ENCODE data around the gene ATF6.
"Not testable (repeated sequence)": the region's sequence is repeated elsewhere in the genome, so short reads cannot be mapped to it uniquely, and the experiment has no call there.

ATF6 gene

DNA sequence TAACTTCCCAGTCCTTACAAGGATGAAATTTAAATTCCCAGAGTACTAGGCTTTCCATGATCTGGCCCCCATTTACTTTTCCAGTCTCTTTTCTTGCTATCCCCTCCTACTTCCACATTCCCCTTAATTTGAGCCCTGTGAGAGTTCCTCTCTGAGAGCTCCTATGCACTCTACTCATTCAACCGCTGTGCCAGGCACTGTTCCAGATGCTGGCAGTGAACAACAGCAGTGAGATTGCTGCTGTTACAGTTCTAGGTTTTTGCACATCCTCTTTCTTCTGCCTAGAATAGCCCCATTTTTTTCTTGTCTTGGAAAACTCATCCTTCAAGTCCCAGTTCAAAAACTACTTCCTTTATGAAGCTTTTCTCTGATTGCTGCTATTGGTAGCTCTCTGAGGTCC is 18.8 kb downstream of the ATF6 start:
- no peak for DNase-seq

DNA sequence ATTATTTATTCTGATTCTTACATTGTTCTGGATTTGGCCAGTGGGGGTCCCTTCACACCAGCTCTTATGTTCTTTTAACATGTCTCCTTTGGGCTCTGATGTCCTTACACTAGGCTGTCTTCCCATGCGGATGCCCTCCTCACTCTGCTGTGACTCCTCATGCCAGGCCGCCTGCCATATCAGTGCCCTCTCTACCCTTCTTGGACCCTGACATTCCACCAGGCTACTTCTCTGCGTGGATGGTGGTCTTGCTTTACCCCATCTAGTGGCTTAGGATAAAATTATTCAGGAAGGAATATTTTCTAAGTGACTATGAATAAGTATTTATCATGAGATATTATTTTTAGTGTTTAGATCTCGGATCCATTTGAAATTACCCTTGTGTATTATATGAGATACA is 21.2 kb downstream of the ATF6 start:
- DNase-seq, result no peak

DNA sequence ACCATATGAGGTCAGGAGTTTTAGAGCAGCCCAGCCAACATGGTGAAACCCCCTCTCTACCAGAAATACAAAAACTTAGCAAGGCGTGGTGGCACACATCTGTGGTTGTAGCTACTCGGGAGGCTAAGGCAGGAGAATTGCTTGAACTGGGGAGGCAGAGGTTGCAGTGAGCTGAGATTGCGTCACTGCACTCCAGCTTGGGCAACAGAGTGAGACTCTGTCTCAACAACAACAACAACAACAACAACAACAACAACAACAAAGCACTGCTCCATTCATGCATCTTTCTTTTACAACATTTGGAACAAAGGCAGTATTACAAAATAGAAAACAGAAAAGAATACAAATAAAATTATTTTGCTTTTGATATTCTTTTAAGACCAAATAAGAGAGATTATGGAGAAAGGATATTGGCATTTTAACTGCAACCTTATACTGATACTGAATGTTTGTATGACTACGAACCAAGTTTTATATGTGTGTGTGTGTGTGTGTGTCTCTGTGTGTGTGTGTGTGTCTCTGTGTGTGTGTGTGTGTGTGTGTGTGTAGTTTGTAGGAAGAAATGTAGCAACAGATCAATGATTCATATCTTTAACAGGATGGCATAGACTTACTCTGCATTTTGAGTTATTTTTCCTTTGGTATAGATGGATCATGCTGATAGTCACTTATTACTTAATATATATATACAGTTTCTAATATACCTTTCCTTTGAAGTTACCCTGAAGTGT is 24.6 kb downstream of the ATF6 start:
- DNase-seq, result no peak

DNA sequence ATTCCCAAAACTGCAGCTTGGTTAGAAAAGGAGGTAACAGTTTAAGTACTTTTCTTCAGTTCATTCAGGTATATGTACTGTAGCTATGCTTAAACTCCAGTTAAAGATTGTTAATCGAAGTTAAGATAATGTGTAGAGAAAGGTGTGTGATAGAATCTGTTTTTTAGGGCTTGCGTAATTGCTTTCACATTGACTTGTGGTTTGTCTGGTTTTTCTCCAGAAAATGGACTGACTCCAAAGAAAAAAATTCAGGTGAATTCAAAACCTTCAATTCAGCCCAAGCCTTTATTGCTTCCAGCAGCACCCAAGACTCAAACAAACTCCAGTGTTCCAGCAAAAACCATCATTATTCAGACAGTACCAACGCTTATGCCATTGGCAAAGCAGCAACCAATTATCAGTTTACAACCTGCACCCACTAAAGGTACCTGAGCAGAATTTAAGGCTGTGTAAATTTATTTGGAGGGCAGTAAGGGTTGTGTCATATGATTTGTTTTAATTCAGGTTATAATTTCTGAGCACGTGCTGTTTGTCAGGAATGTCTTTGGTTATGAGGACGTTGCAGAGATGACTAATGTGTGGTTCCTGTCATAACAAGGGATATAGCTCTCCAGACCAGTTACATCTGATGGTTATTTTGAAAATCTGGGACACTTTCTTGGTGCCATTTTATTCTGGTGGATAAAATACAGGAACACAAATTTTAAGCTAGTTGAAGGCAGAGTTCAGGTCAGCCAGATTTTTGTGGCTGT is 26.0 kb downstream of the ATF6 start:
- no peak for DNase-seq

DNA sequence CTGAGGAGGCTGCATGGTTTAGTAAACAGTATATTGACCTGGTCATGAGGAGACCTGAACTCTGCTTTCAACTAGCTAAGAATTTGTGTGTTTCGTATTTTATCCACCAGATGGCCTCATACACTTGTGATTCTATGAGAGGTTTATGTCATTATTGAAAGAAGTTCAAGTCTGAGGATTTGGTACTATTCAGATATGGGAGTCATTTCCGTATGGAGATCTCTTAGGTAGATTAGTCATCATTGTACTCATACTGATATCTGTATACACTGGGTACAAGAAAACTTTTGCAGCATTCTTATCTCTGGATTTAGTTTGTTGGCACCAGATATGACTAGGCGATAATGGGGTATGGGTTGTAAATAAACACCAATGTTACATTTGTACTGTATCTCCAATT is 26.6 kb downstream of the ATF6 start:
- DNase-seq, result peak; percentile 70

DNA sequence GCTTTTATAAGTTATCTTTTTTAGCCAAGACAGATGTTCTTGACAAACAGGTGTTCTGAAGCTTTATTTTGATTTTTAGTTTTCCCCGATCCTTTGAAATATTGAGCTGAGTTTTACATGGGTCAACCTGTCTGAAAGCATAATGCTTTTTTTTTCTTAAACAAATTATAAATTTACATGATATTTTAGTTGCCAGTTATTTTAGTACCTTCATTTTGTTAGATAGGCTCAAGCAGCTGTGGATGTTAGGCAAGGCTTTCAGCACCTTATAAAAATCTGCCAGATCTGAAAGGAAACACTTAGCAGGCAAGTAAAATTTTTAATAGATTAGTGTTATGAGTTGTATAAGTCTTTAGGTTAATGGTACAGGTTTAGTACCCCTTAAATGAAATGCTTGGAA is 33.7 kb downstream of the ATF6 start:
- no peak for DNase-seq

DNA sequence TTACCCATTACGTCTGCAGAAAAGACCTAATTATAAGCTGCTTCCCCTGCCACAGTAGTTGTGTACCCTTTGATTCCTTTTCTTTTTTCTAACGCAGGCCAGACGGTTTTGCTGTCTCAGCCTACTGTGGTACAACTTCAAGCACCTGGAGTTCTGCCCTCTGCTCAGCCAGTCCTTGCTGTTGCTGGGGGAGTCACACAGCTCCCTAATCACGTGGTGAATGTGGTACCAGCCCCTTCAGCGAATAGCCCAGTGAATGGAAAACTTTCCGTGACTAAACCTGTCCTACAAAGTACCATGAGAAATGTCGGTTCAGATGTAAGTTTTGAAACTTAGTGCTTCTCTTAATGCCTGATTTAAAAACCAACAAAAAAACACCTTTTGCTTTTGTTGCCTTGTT is 35.8 kb downstream of the ATF6 start:
- DNase-seq, result no peak

DNA sequence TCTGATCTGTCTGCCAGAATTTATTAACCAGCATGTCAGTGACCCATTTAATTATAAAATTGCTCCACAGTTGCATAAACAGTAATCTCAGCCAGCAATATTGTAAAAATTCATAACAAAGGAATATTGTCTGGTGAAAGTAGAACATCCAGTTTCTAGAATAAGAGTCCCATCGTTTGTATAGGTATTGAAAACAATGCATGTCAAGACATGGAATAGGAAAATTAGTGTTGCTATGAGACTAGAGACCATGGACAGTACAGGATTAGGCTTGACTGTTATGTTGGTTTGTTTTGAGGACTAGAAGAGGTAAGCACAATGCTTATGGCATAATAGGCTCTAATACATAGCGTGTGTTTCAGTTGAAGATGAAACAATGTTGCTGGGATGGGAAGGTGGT is 37.1 kb downstream of the ATF6 start:
- DNase-seq, result no peak

DNA sequence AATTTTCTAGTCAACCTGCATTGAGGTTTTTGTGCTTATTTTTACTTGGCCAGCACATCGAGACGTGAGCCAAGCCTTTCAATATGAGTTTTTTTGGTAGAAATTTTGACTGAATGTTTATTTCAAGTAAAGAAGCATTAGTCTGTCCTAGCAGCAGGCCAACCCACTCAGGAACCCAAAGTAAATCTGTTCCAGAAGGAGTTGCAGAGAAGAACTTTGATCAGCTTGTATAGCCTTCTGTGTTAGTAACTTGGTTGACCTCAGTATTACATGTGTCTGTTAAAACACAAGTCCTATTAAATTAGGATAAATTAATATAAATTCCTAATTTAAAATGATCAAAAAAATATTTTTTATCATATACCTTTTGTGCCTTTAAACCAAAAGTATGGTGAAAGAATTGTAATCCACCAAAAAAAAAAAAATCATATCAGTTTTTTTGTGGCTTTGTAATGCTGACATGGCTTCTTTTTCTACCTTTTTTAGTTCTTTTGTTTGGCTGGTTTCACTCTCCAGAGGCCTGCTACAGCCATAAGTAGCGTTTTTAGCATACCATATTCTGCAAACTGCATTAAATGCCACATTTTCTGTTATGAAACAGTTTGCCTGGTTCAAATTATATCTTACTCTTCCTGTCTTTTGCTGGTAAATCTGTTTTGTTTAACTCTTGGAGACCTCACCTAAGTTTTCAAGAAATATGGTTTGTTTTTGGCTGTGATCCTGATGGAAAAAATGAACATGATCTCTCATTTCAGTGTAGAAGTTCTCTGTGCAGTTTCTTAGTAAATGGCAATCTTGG is 39.5 kb downstream of the ATF6 start:
- DNase-seq, result no peak

DNA sequence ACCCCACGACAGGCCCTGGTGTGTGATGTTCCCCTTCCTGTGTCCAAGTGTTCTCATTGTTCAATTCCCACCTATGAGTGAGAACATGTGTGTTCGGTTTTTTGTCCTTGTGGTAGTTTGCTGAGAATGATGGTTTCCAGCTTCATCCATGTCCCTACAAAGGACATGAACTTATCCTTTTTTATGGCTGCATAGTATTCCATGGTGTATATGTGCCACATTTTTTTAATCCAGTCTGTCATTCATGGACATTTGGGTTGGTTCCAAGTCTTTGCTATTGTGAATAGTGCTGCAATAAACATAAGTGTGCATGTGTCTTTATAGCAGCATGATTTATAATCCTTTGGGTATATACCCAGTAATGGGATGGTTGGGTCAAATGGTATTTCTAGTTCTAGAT is 43.1 kb downstream of the ATF6 start:
- DNase-seq, result not testable (repeated sequence)

DNA sequence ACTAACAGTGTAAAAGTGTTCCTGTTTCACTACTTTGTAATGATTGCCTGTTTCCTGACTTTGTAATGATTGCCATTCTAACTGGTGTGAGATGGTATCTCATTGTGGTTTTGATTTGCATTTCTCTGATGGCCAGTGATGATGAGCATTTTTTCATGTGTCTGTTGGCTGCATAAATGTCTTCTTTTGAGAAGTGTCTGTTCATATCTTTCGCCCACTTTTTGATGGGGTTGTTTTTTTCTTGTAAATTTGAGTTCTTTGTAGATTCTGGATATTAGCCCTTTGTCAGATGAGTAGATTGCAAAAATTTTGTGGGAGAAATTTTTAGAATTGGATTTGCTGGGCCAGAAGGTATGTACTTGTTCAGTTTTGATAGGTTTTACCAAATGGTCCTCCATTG is 43.5 kb downstream of the ATF6 start:
- not testable (repeated sequence) for DNase-seq

DNA sequence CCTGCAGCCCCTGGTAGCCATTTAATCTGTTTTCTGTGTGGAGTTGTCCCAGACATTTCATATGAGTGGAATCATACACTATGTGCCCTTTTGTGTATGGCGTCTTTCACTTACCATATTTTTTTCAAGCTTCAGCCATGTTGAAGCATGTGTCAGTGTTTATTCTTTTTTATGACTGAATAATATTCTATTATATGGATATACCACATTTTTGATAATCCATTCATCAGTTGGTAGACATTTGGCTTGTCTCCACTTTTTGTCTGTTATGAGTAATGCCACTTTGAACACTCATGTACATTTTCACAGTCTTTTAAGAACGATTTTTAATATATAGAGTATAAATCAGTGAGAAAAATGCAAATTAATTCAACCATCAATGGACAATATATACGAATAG is 44.7 kb downstream of the ATF6 start:
- no peak for DNase-seq

DNA sequence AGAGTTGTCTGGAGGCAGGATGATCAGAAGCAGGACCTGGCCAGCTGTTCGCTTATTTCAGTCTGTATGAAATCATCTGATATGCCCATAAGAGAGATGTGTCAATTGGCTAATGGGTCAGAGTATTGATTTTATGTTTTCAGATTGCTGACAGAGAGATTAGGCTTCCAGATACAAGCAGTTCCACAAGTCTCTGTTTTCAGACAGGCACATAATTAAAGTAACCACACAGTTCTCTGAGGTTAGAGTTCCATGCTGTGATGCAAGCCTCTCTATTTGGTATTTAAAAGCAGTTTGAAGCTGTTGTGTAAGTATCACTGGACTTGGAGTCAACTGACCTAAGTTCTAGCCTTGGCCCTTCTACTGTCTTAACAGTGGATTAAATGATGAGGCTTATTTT is 50.1 kb downstream of the ATF6 start:
- no peak for DNase-seq

DNA sequence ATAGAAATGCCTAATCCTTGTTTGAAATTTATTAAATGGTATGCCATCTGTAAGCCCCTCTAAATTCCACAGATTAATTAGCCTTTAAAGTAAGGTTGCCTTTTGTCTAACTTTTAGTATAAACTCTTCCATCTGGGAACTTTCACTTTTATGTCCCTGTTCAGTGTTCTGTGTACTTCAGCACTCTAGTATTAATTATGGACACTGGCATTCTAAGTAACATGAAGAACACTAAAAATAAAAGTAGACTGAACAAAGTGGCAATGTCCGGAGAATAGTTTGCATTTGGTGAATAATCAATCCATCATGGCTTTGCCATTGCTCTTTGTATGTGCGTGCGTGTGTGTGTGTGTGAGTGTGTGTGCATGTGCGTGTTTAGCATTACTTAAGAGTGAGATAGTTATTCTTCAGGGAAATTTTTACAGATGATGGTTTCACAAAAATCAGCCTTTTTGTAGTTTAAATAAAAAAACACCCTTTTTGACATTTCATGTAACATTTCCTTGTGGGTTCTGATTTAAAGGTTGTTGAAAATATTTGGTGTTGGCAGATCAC is 51.1 kb downstream of the ATF6 start:
- no peak for DNase-seq

DNA sequence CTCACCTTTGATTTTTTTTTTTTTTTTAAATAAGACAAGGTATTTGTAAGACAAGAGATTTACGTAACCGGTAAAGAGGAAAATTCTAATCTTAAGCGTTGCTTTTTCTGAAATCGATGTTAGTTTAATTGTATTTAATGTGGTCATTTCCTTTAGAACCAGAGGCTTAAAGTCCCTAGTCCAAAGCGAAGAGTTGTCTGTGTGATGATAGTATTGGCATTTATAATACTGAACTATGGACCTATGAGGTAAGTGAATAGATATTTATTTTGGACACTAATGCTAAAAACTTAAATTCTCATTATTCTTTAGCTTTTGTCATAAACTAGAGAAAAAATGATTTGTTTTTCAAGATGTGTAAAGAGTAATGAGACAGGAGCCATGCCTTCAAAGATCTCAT is 54.8 kb downstream of the ATF6 start:
- no peak for DNase-seq

DNA sequence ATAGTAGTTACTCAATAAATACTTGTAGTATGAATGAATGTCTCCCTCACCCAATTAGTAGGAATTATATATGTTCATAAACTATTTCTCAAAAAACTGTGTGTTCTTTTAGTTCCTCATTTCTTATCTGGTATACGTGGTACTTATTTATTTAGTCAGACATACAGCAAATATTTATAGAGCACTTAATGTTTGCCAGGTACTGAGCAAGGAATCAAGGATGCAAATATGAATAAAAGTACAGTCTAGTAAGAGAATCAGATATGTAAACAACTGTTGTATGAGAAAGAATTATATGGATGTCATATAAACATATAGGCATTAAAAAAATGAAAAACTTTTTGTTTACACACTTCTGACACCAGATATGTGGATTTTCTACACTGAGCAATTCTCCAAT is 58.5 kb downstream of the ATF6 start:
- no peak for DNase-seq

DNA sequence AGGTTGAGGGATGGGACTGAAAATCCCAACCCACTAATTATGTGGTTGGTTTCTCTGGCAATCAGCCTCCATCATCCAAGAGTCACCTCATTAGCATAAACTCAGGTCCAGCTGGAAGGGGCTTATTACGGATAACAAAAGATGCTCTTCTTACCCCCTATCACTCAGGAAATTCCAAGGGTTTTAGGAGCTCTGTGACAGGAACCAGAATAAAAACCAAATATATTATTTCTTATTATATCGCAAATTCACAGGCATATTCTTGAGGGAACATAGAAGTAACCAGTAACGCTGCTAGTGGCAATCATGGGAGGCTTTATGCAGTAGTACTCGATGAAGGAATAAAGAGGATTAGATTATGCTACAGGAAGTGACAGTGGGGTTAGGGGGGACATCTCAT is 59.7 kb downstream of the ATF6 start:
- DNase-seq, result no peak

DNA sequence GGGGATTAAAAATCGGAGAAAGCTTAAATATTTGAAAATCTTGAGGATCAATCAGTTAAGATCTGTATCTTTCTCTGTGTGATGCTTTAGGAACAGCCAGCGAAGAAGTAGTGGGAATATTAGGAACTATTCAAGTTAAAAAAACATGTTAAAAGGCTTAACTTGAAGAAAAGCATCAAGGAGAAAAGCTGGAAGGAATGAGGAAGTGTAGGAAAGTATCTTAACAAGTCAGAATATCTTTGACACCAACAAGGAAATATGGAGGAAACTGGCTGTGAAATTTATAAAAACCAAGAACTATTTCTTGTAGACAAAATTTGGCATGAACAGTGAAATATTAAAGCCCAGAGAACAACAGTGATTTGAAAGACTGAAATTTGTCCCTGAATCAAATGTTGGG is 60.4 kb downstream of the ATF6 start:
- no peak for DNase-seq

DNA sequence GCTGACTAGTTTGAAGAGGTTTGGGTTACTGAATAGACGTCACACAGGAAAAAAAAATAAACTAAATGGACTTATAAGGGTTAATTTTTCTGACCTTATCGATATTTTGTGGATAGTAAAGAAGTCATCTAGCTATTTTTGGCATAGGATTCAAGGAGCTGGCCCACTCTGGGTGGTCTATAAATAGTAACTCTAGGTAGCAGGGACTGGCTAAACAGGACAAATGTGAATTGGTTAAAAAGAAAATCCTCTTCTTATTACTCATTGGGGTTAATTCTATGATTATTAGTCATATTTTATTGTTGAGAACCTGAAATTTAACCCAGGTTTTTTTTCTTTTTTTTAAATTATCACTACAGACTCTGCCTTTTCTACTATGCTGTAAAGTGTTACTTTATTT is 61.7 kb downstream of the ATF6 start:
- no peak for DNase-seq

DNA sequence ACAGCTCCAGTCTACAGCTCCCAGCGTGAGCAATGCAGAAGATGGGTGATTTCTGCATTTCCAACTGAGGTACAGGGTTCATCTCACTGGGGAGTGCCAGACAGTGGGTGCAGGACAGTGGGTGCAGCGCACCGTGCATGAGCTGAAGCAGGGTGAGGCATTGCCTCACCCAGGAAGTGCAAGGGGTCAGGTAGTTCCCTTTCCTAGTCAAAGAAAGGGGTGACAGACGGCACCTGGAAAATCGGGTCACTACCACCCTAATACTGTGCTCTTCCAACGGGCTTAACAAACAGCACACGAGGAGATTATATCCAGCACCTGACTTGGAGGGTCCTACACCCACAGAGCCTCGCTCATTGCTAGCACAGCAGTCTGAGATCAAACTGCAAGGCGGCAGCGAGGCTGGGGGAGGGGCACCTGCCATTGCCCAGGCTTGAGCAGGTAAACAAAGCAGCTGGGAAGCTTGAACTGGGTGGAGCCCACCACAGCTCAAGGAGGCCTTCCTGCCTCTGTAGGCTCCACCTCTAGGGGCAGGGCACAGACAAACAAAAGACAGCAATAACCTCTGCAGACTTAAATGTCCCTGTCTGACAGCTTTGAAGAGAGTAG is 66.3 kb downstream of the ATF6 start:
- not testable (repeated sequence) for DNase-seq

DNA sequence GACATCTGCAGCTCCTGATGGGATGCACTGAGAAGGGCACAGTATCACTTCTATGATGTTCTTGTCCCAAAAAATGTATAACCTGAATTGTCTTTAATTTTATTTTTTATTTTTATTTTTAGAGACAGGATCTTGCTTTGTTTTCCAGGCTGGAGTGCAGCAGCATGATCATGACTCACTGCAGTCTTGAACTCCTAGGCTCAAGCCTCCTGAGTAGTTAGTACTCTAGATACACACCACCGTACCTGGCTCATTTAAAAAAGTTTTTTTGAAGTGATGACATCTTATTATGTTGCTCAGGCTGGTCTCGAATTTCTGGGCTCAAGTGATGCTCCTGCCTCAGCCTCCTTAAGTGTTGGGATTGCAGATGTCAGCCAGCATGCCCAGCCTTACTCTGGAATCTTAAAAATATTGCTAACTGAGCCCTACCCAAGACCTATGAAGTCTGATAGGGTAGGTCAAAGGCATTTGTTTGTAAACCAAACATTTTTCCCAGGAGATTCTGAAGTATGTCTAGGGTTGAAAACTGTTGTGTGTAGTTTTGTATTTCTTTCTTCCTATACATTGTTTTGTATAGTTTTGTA is 68.9 kb downstream of the ATF6 start:
- no peak for DNase-seq

DNA sequence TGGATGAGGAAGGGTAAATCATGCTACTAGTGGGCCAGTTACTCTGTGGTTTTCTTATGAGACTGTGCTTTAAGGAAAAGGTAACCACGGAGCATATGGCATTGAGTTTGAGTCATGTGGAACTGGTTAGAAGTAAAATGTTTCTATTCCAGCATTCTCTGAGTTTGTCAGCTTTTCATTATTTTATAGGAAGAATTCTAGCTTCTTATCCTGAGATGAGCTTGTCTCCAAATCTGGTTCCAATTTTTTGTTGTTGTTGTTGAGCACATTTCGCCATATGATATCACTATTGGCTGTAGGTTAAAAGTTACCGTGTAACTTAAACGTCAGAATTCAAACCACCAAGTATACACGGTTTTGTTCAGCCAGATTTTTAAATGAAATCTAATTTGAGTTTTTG is 69.9 kb downstream of the ATF6 start:
- no peak for DNase-seq

DNA sequence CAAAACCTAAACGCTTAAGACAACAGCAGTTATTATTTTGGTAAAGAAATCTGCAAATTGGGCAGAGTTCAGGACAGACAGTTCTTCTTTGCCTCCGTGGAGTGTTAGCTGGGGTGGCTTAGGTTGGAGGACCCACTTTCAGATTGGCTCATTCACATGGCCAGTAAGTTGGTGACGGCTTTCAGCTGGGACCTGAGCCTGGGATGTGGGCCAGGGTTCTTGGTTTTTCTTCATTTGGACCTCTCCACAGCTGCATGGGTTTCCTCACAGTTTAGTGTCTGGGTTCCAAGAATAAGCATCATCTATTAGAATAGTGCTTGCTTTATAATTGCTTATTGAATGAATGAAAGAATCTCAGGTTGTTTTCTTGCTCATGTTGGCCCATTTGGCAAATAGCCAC is 72.2 kb downstream of the ATF6 start:
- no peak for DNase-seq
